IPS-18a (cell line): Measurements from ENCODE around the gene BNIP2.

Source experiments
- H3K27ac ChIP-seq: one replicate; pipeline ENCODE4 v1.5.1; 2013; ENCODE audit warnings: low read length
- H3K27me3 ChIP-seq: one replicate; pipeline ENCODE4 v1.6.1; 2013; ENCODE audit warnings: mild to moderate bottlenecking, low read length; ENCODE audit not compliant: control insufficient read depth, insufficient read depth
- H3K36me3 ChIP-seq: one replicate; pipeline ENCODE4 v1.6.1; 2013; ENCODE audit warnings: low read depth, low read length; ENCODE audit not compliant: control insufficient read depth
- H3K4me1 ChIP-seq: one replicate; pipeline ENCODE4 v1.6.1; 2013; ENCODE audit warnings: low read depth, low read length; ENCODE audit not compliant: control insufficient read depth
- H3K4me3 ChIP-seq: one replicate; pipeline ENCODE4 v1.5.1; 2013; ENCODE audit warnings: low read length
- H3K9ac ChIP-seq: one replicate; pipeline ENCODE4 v1.6.1; 2013; ENCODE audit warnings: mild to moderate bottlenecking, low read length, moderate library complexity
- H3K9me3 ChIP-seq: one replicate; pipeline ENCODE4 v1.6.1; 2013; ENCODE audit warnings: low read depth, low read length; ENCODE audit not compliant: control insufficient read depth

BNIP2 gene

GRCh38 chr15:59686389-59686788, 2.7 kb downstream of the BNIP2 start:
- Histone ChIP-seq H3K9ac (no peak overlapping the region), H3K27ac (no peak overlapping the region), H3K4me1 (no peaks in the 10 kb centered on the region), H3K27me3 (peaks cover 12% of the 10 kb centered on the region), H3K4me3 (no peak overlapping the region), H3K36me3 (peaks cover 7% of the 10 kb centered on the region), H3K9me3 (no peaks in the 10 kb centered on the region)

- no peaks in the 10 kb centered on the region for H3K9me3 ChIP-seq
- H3K27ac ChIP-seq = no peak overlapping the region
- H3K27me3 ChIP-seq = peaks cover 7% of the 10 kb centered on the region
- H3K36me3 ChIP-seq = peaks cover 11% of the 10 kb centered on the region
- H3K4me1 ChIP-seq = no peaks in the 10 kb centered on the region
- no peak overlapping the region for H3K9ac ChIP-seq
- H3K4me3 ChIP-seq = no peak overlapping the region
Observed at GRCh38 chr15:59685737-59686297, 3.3 kb downstream of the BNIP2 start.

GRCh38 chr15:59680870-59681269, 8.2 kb downstream of the BNIP2 start:
- no peaks in the 10 kb centered on the region for H3K4me1 ChIP-seq
- H3K9me3 ChIP-seq = no peaks in the 10 kb centered on the region
- H3K36me3 ChIP-seq = peaks cover 56% of the 10 kb centered on the region
- H3K27me3 ChIP-seq = no peaks in the 10 kb centered on the region
- H3K4me3 ChIP-seq = no peak overlapping the region
- H3K27ac ChIP-seq = no peak overlapping the region
- H3K9ac ChIP-seq = no peak overlapping the region

GRCh38 chr15:59680346-59680745, 8.8 kb downstream of the BNIP2 start:
- no peak overlapping the region for H3K9ac ChIP-seq
- no peaks in the 10 kb centered on the region for H3K9me3 ChIP-seq
- no peaks in the 10 kb centered on the region for H3K27me3 ChIP-seq
- H3K27ac ChIP-seq = no peak overlapping the region
- H3K4me1 ChIP-seq = no peaks in the 10 kb centered on the region
- peaks cover 61% of the 10 kb centered on the region for H3K36me3 ChIP-seq
- H3K4me3 ChIP-seq = no peak overlapping the region

- Histone ChIP-seq H3K4me3 (no peak overlapping the region), H3K27me3 (no peaks in the 10 kb centered on the region), H3K4me1 (no peaks in the 10 kb centered on the region), H3K9me3 (no peaks in the 10 kb centered on the region), H3K27ac (no peak overlapping the region), H3K36me3 (peaks cover 72% of the 10 kb centered on the region), H3K9ac (no peak overlapping the region)
Observed at GRCh38 chr15:59678620-59679019, 10.5 kb downstream of the BNIP2 start.

GRCh38 chr15:59678172-59678571, 10.9 kb downstream of the BNIP2 start:
- Histone ChIP-seq H3K36me3 (peaks cover 77% of the 10 kb centered on the region), H3K27ac (no peak overlapping the region)

GRCh38 chr15:59676565-59676964, 12.6 kb downstream of the BNIP2 start:
- H3K4me1 ChIP-seq = no peaks in the 10 kb centered on the region
- H3K9ac ChIP-seq = no peak overlapping the region
- H3K9me3 ChIP-seq = no peaks in the 10 kb centered on the region
- peaks cover 88% of the 10 kb centered on the region for H3K36me3 ChIP-seq
- no peaks in the 10 kb centered on the region for H3K27me3 ChIP-seq
- no peak overlapping the region for H3K4me3 ChIP-seq
- H3K27ac ChIP-seq = no peak overlapping the region

More at GRCh38 chr15:59678172-59678571, 10.9 kb downstream of the BNIP2 start:
- no peak overlapping the region for H3K4me3 ChIP-seq
- no peaks in the 10 kb centered on the region for H3K9me3 ChIP-seq
- H3K4me1 ChIP-seq = no peaks in the 10 kb centered on the region
- no peaks in the 10 kb centered on the region for H3K27me3 ChIP-seq
- H3K9ac ChIP-seq = no peak overlapping the region

- Histone ChIP-seq H3K4me1 (no peaks in the 10 kb centered on the region), H3K27me3 (no peaks in the 10 kb centered on the region), H3K9me3 (no peaks in the 10 kb centered on the region), H3K27ac (no peak overlapping the region), H3K9ac (no peak overlapping the region), H3K36me3 (peaks cover 87% of the 10 kb centered on the region), H3K4me3 (no peak overlapping the region)
Observed at GRCh38 chr15:59674361-59674877, 14.7 kb downstream of the BNIP2 start.

GRCh38 chr15:59668556-59668955, 20.6 kb downstream of the BNIP2 start:
- no peak overlapping the region for H3K27ac ChIP-seq
- no peaks in the 10 kb centered on the region for H3K27me3 ChIP-seq
- no peak overlapping the region for H3K9ac ChIP-seq
- H3K4me1 ChIP-seq = no peaks in the 10 kb centered on the region
- no peak overlapping the region for H3K4me3 ChIP-seq
- peaks cover 62% of the 10 kb centered on the region for H3K36me3 ChIP-seq
- H3K9me3 ChIP-seq = no peaks in the 10 kb centered on the region

- Histone ChIP-seq H3K9ac (no peak overlapping the region), H3K4me3 (no peak overlapping the region), H3K27ac (no peak overlapping the region), H3K36me3 (peaks cover 42% of the 10 kb centered on the region), H3K27me3 (no peaks in the 10 kb centered on the region), H3K4me1 (no peaks in the 10 kb centered on the region), H3K9me3 (no peaks in the 10 kb centered on the region)
Observed at GRCh38 chr15:59662260-59662659, 26.9 kb downstream of the BNIP2 start.

- H3K4me3 ChIP-seq = no peak overlapping the region
- H3K27ac ChIP-seq = no peak overlapping the region
- H3K9me3 ChIP-seq = no peaks in the 10 kb centered on the region
- peaks cover 42% of the 10 kb centered on the region for H3K36me3 ChIP-seq
- H3K9ac ChIP-seq = no peak overlapping the region
- H3K4me1 ChIP-seq = peaks cover 7% of the 10 kb centered on the region
- no peaks in the 10 kb centered on the region for H3K27me3 ChIP-seq
Observed at GRCh38 chr15:59659366-59659765, 29.8 kb downstream of the BNIP2 start.

- H3K27ac ChIP-seq = no peak overlapping the region
- H3K27me3 ChIP-seq = no peaks in the 10 kb centered on the region
- H3K36me3 ChIP-seq = peaks cover 35% of the 10 kb centered on the region
- H3K9ac ChIP-seq = no peak overlapping the region
- peaks cover 7% of the 10 kb centered on the region for H3K4me1 ChIP-seq
- H3K4me3 ChIP-seq = peak overlapping the region; percentile 92
- no peaks in the 10 kb centered on the region for H3K9me3 ChIP-seq
Observed at GRCh38 chr15:59657635-59658125, 31.4 kb downstream of the BNIP2 start.
